Stimulated activated CD8-positive, alpha-beta memory T cell treated with anti-CD3 and anti-CD28 coated beads, Interleukin-2, amount 100 ng/mL, for 1 hour (primary cell): ENCODE measurements around the gene CDC20B.
"Not testable (repeated sequence)": the region's sequence is repeated elsewhere in the genome, so short reads cannot be mapped to it uniquely, and the experiment has no call there.

Experiments
- DNase-seq, 2 donors: peaks; one replicate each; pipeline ENCODE4 v3.0.0-alpha.2; 2020; ENCODE audit warnings: low read depth in 2 of 2

CDC20B gene

GRCh38 chr5:55160493-55161209 is 12.3 kb downstream of the CDC20B start:
- no peak for DNase-seq

GRCh38 chr5:55159763-55160492 is 13.0 kb downstream of the CDC20B start, which contains the start of gene GPX8:
GPX8 (plus strand) TSS chr5:55160171; CDS start chr5:55160193, 22 bp downstream.
- DNase-seq = no peak

- DNase-seq = no peak
Observed at GRCh38 chr5:55154873-55155272, 18.1 kb downstream of the CDC20B start.

GRCh38 chr5:55151923-55152842 is 20.8 kb downstream of the CDC20B start:
- DNase-seq = no peak

- no peak for DNase-seq
Observed at GRCh38 chr5:55149308-55149795, 23.6 kb downstream of the CDC20B start.

- DNase-seq = peak; percentile 55 to 66
Observed at GRCh38 chr5:55146543-55147151, 26.3 kb downstream of the CDC20B start.

- DNase-seq = no peak
Observed at GRCh38 chr5:55146080-55146479, 26.9 kb downstream of the CDC20B start.

GRCh38 chr5:55143624-55144023 is 29.4 kb downstream of the CDC20B start:
- no peak for DNase-seq

GRCh38 chr5:55141945-55142690 is 30.9 kb downstream of the CDC20B start:
- no peak for DNase-seq

GRCh38 chr5:55140908-55141665 is 31.9 kb downstream of the CDC20B start:
- no peak for DNase-seq

GRCh38 chr5:55136521-55136920 is 36.5 kb downstream of the CDC20B start:
- DNase-seq = no peak

- no peak for DNase-seq
Observed at GRCh38 chr5:55134053-55134722, 38.8 kb downstream of the CDC20B start.

GRCh38 chr5:55123365-55123764 is 49.6 kb downstream of the CDC20B start:
- no peak for DNase-seq

- no peak for DNase-seq
Observed at GRCh38 chr5:55114061-55114460, 58.9 kb downstream of the CDC20B start.

GRCh38 chr5:55113327-55113726 is 59.6 kb downstream of the CDC20B start:
- DNase-seq = no peak

GRCh38 chr5:55110217-55110616 is 62.8 kb downstream of the CDC20B start:
- DNase-seq = no peak

- no peak for DNase-seq
Observed at GRCh38 chr5:55108661-55109060, 64.3 kb downstream of the CDC20B start.

- DNase-seq = not testable (repeated sequence)
Observed at GRCh38 chr5:55105976-55106375, 67.0 kb downstream of the CDC20B start.

GRCh38 chr5:55104946-55105701 is 67.9 kb downstream of the CDC20B start:
- no peak for DNase-seq
